Mammary epithelial cell (primary cell): Measurements from ENCODE around the gene ABLIM3.

Experiments used
- CTCF ChIP-seq, 2 donors: IDR thresholded peaks in 1 of 2; conservative IDR thresholded peaks in 1 of 2; 2 replicates each; pipeline ENCODE4 v1.5.1; 2011 to 2012; ENCODE audit warnings: inconsistent platforms in 2 of 2, low read length in 2 of 2, mild to moderate bottlenecking in 2 of 2, control low read depth in 1 of 2, low read depth in 1 of 2; ENCODE audit not compliant: insufficient read depth in 1 of 2; ENCODE audit errors: extremely low read depth in 1 of 2
- EZH2 ChIP-seq: IDR thresholded peaks from 2 replicates; pipeline ENCODE4 v1.6.1; 2012; ENCODE audit warnings: low read length, inconsistent platforms, borderline replicate concordance

GRCh38 chr5:149114403-149115312 lies 26.6 kb upstream of the ABLIM3 start:
- TF ChIP-seq CTCF (conservative IDR thresholded peaks at IDR 0.05 in 1 of 2, IDR thresholded peaks at IDR 0.05 in 1 of 2; ENCODE audit: extremely low read depth in 1 of 2, insufficient read depth in 1 of 2, low read depth in 1 of 2, low read length in 2 of 2): peak; percentile 88 to 95
- TF ChIP-seq EZH2: no peak
